SK-N-DZ (cell line): ENCODE data around the gene CLDN4.

Source experiments
- DNase-seq: peaks from one replicate; pipeline ENCODE4 v3.0.0-alpha.2; 2015; ENCODE audit warnings: low spot score

The CLDN4 gene

DNA sequence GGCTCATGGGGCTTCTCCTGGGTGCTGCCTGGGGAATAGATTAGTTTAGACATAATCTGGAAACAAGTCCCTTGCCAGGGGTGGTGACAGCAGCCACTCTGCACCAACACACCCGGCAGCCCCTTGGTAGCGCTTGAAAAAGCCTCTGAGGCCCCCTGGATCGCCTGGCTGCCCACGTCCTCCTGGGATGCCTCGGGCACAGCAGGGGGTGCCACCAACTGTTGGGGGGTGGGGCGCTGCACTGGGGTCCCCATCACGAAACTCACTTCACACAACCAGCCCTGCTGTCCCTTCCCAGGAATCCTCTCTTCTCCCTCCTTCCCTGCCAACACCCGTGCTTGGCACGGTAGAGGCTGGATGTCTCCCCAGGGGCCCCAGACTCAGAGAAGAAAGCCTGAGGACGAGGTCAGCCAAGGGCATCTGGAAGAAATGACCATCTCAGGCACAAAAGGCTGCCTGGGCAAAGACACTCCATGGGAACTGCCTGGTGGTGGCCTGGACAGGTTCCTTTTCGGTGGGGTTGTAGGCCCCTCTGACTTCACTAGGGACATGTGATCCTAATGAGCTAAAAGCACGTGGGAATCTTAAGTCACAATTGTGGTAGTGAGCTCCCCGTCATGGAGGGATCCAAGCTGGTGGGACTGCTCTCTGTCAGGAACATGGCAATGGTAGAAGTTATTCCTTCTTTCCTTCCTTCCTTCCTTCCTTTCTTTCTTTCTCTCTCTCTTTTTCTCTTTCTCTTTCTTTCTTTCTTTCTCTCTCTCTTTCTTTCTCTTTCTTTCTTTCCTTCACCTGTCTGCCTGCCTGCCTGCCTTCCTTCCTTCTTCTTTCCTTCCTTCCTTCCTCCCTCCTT is 41.5 kb downstream of the CLDN4 start:
- DNase-seq: no peak

DNA sequence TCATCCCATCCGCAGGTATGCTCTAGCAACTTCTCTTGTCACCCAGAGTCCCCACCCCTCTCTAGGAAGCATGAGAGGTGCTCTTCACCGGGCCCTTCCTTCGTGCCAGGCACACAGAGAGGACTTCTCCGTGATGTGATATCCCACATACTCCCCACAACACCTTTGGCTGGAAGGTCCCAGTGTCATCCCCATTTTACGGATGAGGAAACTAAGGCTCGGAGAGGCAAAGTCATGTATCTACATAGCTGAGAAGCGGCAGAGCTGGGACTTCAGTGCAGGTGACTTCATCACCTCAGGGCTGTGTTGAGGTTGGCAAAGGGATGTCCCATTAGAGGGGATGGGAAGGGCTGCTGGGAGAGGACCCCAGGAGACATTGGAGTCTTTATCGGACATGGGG is 45.6 kb downstream of the CLDN4 start:
- DNase-seq: no peak

DNA sequence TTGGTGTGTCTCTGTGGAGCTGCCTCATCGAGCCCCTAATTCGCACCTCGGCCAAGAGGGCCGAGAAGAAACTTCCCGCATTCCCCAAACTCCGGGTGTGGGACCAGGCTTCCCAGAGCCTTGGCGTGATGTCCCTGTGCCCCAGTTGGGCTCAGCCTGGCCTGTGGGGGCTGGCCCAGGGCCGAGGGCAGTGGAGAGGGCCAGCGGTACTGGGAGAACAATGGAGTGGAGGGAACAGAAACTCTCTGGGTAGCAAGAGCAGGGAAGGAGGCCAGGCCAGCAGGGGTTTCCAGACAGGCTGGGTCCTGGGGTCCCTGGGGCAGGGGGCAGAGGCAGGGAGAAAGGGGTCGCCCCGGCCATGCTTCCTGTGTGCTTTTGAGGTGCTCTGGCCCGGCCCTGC is 46.2 kb downstream of the CLDN4 start:
- DNase-seq: no peak

DNA sequence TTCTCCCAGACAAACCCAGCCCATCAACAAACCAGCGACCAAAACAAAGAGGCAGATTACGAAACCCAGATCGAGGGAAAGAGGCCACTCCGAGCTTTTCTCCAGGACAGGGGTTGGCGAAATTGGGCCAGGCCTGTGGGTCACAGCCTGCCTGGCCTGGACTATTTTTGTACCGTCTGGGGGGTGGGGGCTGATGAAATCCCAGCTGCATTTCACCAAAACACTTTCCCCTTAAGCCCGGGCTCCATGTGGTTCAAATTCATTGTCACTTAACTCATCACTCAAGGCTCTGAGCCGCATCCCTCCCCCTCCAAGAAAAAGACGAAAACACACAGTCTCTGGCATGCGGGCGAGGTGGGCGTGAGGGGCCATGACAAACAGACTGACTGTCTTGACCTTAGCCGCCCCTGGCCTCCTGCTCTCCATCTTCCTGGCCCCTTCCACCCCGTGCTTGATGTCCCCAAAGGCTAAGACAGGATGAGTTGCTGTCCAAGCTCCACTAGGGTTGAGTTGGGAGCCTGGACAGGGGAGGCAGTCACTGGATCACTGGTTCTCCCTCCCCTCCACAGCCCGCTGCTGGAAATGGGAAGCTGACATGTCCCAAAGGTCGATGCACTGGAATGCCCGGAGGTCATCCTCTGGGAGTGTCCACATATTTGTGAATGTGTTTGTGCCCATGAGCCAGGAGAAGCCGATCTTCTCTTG is 49.3 kb downstream of the CLDN4 start:
- DNase-seq: no peak

DNA sequence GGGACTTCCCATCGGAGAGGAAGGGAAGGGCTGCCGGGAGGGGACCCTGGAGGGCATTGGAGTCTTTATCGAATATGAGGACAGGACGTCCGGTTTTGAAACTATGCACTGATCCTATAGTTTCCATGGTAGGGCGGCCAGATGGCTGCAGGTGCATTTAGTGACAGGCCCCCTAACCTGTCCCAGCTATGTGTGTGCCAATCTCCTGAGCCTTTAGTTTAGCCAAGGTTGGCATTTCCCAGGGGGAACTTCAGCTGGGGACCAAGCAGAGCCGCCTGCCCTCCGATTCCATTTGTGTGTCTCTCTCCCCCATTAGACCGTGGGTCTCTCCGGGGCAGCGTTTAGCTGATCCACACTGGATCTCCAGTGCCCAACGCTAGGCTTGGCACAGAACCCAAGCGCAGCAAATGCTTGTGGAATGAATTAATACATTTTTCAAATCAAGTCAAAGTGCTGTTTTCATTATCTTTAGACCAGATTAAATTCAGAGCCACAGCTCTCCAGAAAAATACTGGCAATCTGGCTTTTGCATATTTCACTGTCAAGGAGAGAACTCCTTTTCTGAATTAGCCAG is 50.0 kb downstream of the CLDN4 start:
- no peak for DNase-seq

- DNase-seq: no peak
These were observed 50.7 kb downstream of the CLDN4 start for GRCh38 chr7:73881352-73882046.

DNA sequence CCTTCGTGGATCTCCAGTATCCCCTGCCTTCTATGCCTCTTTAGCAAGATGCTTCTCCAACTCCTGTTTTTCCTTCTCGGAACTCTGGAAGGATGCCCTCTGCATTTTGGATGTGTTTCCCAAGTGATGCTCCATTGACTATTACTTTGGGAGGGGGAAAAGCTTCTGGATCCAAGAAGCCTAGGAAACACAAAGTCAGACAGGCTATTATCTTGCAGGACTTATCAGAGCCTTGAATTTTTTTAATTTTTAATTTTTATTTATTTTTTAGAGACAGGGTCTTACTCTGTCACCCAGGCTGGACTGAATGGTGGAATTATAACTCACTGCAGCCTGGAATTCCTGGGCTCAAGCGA is 51.2 kb downstream of the CLDN4 start:
- DNase-seq: no peak
